ENCODE measurements around the gene KSR1. TPM values are rescaled to one million over a fixed set of nuclear protein-coding genes. Genes with fewer than 3 reads are reported as not detected.

KSR1 gene
- total and polyA plus RNA-seq, 2 of the 8 experiments (the other 6 are each of a cell fraction or from before 2014, with no cell fraction given): 14.1 to 34.7 TPM

GRCh38 chr17:27491713-27492190 lies 35.5 kb downstream of the KSR1 start:
- Histone ChIP-seq H2BK5ac (ENCODE audit: low read depth, low read length) (peak overlapping the region; percentile 27; the same call in 1 of the 2 replicates), H3K79me2 (ENCODE audit: control insufficient read depth in 1 of 2, insufficient read depth in 2 of 2, low read length in 2 of 2) (peaks cover 0 to 59% of the 10 kb centered on the region in 2 experiments; a peak in 2 of 4 replicates), H4K5ac (ENCODE audit: insufficient read length, low read depth, low read length) (no peak overlapping the region), H2BK20ac (ENCODE audit: low read length) (peak overlapping the region; percentile 91; the same call in 1 of the 2 replicates), H2BK12ac (ENCODE audit: low read depth, low read length) (0 out of 2 replicates have a peak overlapping the region, but pooled peaks have one; percentile 62), H3K27me3 (replicated peaks in 1 of 4; ENCODE audit: control insufficient read depth in 3 of 4, extremely low read depth in 1 of 4, insufficient read depth in 3 of 4, low read length in 3 of 4) (no peaks in the 10 kb centered on the region), H3K18ac (ENCODE audit: extremely low read depth, low read length) (0 out of 2 replicates have a peak overlapping the region, but pooled peaks have one; percentile 9), H2BK120ac (replicated peaks; ENCODE audit: low read depth, low read length) (no peak overlapping the region), H3K36me3 (ENCODE audit: control insufficient read depth in 2 of 4, insufficient read depth in 4 of 4, low read length in 3 of 4) (no peaks in the 10 kb centered on the region), H3K14ac (ENCODE audit: insufficient read length) (no peak overlapping the region), H3K23me2 (ENCODE audit: low read depth, low read length) (no peaks in the 10 kb centered on the region), H3K9me3 (ENCODE audit: insufficient read depth in 2 of 2, low read depth in 1 of 2, low read length in 1 of 2) (no peaks in the 10 kb centered on the region; a peak in 1 of 4 replicates), H3K4ac (replicated peaks; ENCODE audit: insufficient read length, low read depth, low read length) (peak overlapping the region; percentile 27), H3K56ac (replicated peaks; ENCODE audit: insufficient read length, low read depth, low read length) (no peak overlapping the region), H3K4me2 (ENCODE audit: insufficient read depth in 1 of 2, low read depth in 2 of 2, low read length in 2 of 2) (no peak overlapping the region), H2AFZ (ENCODE audit: low read length) (no peak overlapping the region), H3K4me1 (replicated peaks in 1 of 4; ENCODE audit: control insufficient read depth in 3 of 4, insufficient read depth in 4 of 4, low read length in 3 of 4) (peaks cover 32 to 52% (median 40%) of the 10 kb centered on the region in 4 experiments), H2BK15ac (ENCODE audit: low read length) (0 out of 2 replicates have a peak overlapping the region, but pooled peaks have one; percentile 50), H4K91ac (replicated peaks; ENCODE audit: insufficient read length, low read length) (peak overlapping the region; percentile 4), H3K79me1 (ENCODE audit: low read depth, low read length) (peaks cover 5% of the 10 kb centered on the region; the same call in 1 of the 2 replicates), H3K4me3 (ENCODE audit: extremely low read depth in 1 of 4, insufficient read depth in 2 of 4, low read depth in 3 of 4, low read length in 4 of 4) (no peak overlapping the region), H3K27ac (ENCODE audit: low read depth, low read length) (no peak overlapping the region), H3K9ac (replicated peaks in 1 of 4; ENCODE audit: extremely low read depth in 1 of 4, low read depth in 3 of 4, low read length in 3 of 4) (no peak overlapping the region), H4K8ac (ENCODE audit: extremely low read depth, insufficient read depth, low read length) (no peak overlapping the region), H3K23ac (ENCODE audit: insufficient read length) (no peak overlapping the region), H4K20me1 (replicated peaks in 1 of 2; ENCODE audit: control insufficient read depth in 1 of 2, insufficient read depth in 2 of 2, low read length in 2 of 2) (no peaks in the 10 kb centered on the region), H2AK5ac (ENCODE audit: low read depth, low read length) (no peak overlapping the region)
- ChIA-PET CTCF (ENCODE audit: partially characterized antibody) (interaction anchor here (0.7 to 6.5 kb wide), 6 partner anchors 8 to 1488 kb away, joined by 3 to 35 read pairs (median 3); no protein-coding TSS in a partner anchor), POLR2A (ENCODE audit: partially characterized antibody) (no interaction called here)
- no peak for FAIRE-seq
- WGBS, 2 experiments (ENCODE audit: extremely low coverage in 1 of 2, insufficient coverage in 1 of 2, insufficient read length in 1 of 2, insufficient replicate concordance in 2 of 2, low coverage in 1 of 2, low lambda C conversion rate in 2 of 2, missing lambda C conversion rate in 1 of 2): 70% methylated on average over 12 of the region's 12 CpGs; no CpG with 5 or more reads in 1 of the 2 experiments
- DNase-seq (ENCODE audit: low read depth in 1 of 2, low spot score in 2 of 2): no peak
- TF ChIP-seq KDM4A (IDR thresholded peaks at IDR 0.05; ENCODE audit: low read depth, low read length, severe bottlenecking): no peak
- TF ChIP-seq, protein P1, sequence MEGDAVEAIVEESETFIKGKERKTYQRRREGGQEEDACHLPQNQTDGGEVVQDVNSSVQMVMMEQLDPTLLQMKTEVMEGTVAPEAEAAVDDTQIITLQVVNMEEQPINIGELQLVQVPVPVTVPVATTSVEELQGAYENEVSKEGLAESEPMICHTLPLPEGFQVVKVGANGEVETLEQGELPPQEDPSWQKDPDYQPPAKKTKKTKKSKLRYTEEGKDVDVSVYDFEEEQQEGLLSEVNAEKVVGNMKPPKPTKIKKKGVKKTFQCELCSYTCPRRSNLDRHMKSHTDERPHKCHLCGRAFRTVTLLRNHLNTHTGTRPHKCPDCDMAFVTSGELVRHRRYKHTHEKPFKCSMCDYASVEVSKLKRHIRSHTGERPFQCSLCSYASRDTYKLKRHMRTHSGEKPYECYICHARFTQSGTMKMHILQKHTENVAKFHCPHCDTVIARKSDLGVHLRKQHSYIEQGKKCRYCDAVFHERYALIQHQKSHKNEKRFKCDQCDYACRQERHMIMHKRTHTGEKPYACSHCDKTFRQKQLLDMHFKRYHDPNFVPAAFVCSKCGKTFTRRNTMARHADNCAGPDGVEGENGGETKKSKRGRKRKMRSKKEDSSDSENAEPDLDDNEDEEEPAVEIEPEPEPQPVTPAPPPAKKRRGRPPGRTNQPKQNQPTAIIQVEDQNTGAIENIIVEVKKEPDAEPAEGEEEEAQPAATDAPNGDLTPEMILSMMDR (IDR thresholded peaks at IDR 0.05; ENCODE audit: control extremely low read depth in 1 of 3, insufficient read depth in 1 of 3, low read depth in 1 of 3, low read length in 3 of 3): peak in 1 of 3 experiments; percentile 0; a peak in 1 of 4 replicates
- TF ChIP-seq SIX5 (IDR thresholded peaks at IDR 0.05; ENCODE audit: low read depth, low read length): no peak
- no peak for TF ChIP-seq ZNF274 (IDR thresholded peaks at IDR 0.05; ENCODE audit: borderline replicate concordance, extremely low read depth, low read length)
- no peak for TF ChIP-seq SAP30 (IDR thresholded peaks at IDR 0.05; ENCODE audit: insufficient read depth, insufficient replicate concordance, low read length)
- no peak for TF ChIP-seq SIRT6 (IDR thresholded peaks at IDR 0.05; ENCODE audit: low read length)
- TF ChIP-seq CTBP2 (IDR thresholded peaks at IDR 0.05; ENCODE audit: borderline replicate concordance, insufficient read depth, insufficient read length, low read length): no peak

All from H1 (cell line).